HS-5 (cell line): ENCODE results near the gene APLP2.
"Not testable (repeated sequence)": the region's sequence is repeated elsewhere in the genome, so short reads cannot be mapped to it uniquely, and the experiment has no call there.

Experiments used
- DNase-seq: peaks from one replicate; pipeline ENCODE4 v3.0.0-alpha.2; 2012; ENCODE audit warnings: low read depth

Gene APLP2

GRCh38 chr11:130069659-130070108 lies at the start of gene APLP2:
Gene APLP2, plus strand, starts transcription at chr11:130069894. Its CDS starts 84 bp downstream, at chr11:130069978.
- DNase-seq: peak; percentile 65

DNA sequence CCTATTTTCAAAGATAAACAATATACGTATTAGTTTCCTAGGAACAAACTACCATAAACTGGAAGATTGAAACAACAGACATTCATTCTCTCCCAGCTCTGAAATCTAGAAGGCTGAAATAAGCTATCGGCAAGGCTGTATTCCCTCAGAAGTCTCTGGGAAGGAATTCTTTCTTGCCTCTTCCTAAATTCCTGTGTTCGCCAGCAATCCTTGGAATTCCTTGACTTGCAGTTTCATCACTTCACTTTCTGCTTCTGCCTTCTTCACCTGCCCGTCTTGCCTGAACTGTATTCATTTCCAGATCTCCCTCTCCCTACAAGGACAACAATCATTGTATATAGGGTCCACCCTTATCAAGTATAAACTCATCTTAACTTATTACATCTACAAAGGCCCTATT lies 49.4 kb upstream of the APLP2 start:
- no peak for DNase-seq

DNA sequence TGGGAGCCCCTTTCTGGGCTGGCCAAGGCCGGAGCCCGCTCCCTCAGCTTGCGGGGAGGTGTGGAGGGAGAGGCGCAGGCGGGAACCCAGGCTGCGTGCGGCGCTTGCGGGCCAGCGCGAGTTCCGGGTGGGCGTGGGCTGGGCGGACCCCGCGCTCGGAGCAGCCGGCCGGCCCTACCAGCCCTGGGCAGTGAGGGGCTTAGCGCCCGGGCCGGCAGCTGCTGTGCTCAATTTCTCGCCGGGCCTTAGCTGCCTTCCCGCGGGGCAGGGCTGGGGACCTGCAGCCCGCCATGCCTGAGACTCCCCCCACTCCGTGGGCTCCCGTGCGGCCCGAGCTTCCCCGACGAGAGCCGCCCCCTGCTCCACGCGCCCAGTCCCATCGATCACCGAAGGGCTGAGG lies 48.1 kb upstream of the APLP2 start:
- not testable (repeated sequence) for DNase-seq

DNA sequence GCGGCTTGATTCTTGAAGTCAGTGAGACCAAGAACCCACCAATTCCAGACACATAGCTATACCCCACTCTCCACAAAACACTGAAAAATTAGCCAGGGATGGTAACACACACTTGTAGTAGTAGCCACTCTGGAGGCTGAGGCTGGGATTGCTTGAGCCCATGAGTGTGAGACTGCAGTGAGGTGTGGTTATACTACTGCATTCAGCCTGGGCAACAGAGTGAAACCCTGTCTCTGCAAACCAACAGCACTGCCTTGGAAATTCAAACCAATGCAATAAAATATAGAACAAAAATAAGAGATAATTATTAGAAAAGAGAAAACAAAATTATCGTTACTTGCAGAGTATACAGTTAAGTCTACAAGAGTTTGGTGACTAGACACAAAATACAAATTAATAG lies 46.9 kb upstream of the APLP2 start:
- DNase-seq: no peak

DNA sequence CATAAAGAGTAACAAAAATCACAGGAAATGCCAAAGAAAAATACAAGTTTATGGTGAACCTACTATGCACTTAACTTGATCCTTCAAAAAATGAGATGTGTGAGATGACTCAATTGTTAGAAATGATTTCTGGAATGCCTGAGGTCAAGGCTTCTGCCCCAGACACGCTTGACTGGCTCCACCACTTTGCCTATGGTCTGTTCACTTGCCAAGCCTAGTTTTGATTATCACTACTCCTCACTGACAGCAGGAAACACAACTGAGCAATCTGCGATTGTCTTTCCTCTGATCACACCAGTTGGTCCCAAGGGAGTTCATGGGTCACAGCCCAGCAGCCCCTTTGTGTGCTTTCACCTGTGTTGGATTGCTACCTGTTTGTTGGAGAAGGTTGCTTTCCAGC lies 46.5 kb upstream of the APLP2 start:
- DNase-seq: peak; percentile 57

DNA sequence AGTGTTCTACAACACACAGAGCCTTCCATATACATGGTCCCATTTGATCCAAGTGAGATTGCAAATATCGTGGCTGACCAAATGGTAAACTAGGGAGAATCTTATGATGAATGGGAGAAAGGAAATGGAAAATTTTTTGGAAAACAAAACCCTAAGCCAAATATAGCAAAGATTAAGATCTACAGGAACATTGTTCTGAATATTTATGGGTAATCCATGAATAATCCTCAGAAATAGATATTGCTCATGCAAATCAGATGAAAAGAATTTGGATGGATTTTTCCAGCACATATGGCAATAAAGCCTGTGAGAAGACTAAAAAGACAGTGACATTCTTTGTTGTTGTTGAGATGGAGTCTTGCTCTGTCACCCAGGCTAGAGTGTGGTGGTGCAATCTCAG lies 45.3 kb upstream of the APLP2 start:
- DNase-seq: no peak

DNA sequence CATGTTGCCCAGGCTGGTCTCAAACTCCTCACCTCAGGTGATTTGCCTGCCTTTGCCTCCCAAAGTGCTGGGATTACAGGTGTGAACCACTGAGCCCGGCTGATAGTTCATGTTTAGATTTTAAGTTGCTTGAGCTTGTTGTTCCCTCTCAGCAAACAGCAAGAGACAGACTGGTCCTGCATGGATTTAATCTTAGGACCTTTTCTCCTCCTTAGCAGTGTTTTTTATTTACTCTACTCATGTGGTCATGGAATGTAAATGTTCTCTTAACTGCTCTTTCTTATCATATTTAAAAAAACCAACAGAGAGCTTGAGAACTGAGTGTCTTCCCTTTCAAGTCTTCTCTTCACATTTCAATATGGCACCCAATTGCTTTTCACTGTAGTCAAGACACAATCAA lies 44.3 kb upstream of the APLP2 start:
- DNase-seq: no peak

DNA sequence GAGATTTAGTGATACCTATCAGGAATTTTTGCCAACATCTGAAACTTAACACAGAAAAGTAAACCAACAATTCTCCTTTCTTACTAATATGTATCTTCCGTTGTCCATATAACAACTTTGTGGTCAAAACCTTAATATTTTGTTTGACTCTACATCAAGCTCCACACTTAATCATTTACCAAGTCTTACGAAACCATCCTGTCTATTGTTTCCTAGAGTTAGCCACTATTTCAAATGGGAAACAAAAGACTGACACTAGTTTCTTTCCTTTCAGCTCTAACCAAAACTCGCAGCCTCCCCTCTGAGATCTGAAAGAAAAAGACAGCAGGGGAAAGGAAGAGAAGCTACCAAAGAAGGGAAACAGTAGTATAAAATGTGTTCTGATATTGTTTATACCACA lies 40.6 kb upstream of the APLP2 start:
- DNase-seq: no peak

DNA sequence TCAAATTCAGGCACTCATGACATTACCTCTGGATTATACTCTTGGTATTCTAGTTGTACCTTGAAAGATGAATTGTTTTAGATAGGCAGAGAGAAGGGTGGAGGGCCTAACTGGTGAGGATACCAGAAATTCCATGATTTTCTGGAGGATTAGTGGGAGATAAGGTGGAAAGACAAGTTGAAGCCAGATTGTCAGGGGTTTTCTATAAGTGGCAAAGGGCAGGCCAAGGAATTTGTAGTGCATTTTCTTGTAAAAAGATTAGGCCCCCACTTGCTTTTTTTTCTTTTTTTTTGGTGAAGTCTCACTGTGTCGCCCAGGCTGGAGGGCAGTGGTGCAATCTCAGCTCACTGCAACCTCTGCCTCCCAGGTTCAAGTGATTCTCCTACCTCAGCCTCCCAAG lies 38.6 kb upstream of the APLP2 start:
- no peak for DNase-seq

DNA sequence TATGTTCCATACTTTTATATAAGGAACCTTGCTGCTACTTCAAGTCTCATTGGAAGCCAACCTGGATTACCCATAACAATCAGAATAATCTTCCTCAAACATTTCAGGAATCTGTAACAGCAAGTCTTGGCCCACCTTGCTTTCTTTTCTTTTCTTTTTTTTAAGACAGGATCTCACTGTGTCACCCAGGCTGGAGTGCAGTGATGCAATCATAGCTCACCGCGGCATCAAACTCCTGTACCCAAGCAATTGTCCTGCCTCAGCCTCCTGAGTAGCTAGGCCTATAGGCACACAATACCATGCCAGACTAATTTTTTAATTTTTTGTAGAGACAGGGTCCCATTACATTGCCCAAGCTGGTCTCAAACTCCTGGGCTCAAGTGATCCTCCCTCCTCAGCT lies 37.7 kb upstream of the APLP2 start:
- DNase-seq: no peak

DNA sequence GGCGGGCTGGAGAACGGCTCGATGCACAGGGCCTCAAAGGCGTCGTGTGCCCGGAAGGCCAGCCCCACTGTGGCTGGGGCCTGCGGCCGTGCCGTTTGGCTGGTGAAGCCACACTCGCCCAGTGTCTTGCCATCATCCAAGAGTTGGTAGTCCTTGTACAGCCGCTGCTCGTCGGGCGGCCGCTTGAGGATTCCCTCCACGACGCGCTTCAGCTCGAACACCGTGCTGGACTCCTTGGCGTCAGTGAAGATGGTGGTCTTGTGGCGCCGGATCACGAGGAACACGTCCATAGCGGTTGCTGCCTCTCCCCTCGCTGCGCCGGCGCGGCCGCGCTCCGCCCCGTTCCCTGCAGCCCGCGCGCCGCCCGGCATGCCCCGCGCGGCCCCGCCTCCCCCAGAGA lies 36.8 kb upstream of the APLP2 start:
- no peak for DNase-seq

- DNase-seq: no peak
Observed at GRCh38 chr11:130034236-130034635, 35.5 kb upstream of the APLP2 start.

DNA sequence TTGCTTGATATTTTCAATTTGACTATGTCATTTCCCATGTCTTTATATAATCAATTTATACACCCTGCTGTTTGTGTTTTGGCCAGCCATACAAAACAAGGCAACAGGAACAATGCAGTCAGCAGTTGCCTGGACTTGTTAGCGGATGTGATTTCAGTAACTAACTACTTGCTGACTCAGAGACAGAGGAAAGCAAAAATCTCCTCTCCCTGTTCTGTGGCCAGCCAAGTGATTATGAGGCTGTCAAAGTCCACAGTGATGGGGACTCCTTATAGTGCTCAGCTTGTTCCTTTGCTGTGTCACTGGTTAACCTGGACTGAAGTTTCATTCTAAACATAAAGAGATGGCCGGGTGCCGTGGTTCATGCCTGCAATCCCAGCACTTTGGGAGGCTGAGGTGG lies 32.6 kb upstream of the APLP2 start:
- DNase-seq: no peak

DNA sequence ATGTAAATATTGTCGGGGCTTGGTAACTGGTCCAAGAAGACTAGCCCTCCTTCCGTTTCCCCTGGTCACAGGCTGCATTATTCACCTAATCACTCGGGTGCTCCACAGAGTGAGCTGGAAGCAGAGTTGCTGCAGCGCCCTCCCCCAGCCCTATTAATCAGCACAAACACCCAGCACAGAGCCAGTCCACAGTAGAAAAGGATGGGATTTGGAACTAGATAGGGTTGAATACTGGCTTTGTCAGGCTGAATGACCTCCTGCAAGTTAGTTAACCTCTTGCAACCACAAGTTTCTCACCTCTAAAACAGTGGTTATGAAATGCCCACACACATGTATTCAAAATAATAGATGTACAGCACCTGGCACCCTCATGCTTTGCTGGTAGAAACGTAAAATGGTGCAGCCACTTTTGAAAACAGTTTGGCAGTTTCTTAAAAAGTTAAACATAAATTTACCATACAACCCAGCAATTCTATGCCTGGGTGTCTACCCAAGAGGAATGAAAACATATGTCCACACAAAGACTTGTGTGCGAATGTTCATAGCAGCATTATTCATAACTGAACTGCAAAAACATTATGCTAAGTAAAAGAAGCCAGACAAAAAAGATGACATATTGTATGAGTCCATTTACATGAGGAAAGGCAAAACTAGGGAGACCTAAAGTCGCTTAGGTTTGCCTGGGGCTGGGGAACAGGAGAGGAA lies 31.7 kb upstream of the APLP2 start:
- no peak for DNase-seq

GRCh38 chr11:130040281-130040940 lies 29.3 kb upstream of the APLP2 start:
- DNase-seq: no peak

DNA sequence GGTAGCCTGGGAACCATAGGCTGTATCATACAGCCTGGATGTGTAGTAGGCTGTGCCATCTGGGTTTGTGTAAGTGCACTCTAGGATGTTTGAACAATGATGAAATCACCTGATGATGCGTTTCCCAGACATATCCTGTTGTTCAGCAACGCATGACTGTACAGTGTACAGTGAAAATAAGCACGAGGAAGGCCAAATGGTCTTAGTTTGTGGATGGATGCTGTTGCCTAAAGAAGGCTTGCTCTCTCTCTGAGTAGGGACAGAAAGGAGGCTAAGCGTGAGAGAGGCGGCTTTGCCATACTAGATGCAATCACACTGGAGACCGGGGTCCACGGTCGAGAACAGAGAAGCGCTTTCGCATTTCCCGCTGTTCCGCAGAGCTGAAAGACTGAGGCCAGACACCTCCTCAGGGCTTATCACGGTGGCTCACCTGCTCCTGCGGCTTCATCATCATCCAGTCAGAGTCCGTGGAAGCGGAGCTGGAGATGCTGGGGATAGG lies 27.6 kb upstream of the APLP2 start:
- peak; percentile 68 for DNase-seq

GRCh38 chr11:130043575-130043974 lies 26.1 kb upstream of the APLP2 start:
- no peak for DNase-seq

GRCh38 chr11:130047141-130047540 lies 22.6 kb upstream of the APLP2 start:
- no peak for DNase-seq

- DNase-seq: no peak
Observed at GRCh38 chr11:130049328-130049771, 20.3 kb upstream of the APLP2 start.

- no peak for DNase-seq
Observed at GRCh38 chr11:130050257-130050656, 19.4 kb upstream of the APLP2 start.

DNA sequence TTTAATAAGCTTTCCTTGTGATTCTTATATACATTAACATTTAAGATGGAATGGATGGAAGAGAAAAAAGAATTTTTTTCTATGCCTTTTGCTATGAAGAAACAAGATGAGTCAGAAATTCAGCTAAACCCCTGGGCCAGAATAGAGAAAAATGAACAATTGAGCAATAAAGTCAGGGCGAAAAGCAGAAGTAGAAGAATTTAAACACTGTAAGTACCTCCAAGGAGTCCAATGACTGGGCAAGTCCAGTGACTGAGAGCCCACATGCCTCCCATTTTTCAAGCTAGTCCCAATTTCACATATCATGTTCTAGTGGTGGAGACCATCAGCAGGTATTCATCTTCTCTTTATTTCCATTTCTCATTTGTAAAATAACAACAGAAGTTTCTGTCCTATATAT lies 18.6 kb upstream of the APLP2 start:
- no peak for DNase-seq

GRCh38 chr11:130052567-130052966 lies 17.1 kb upstream of the APLP2 start:
- DNase-seq: no peak

DNA sequence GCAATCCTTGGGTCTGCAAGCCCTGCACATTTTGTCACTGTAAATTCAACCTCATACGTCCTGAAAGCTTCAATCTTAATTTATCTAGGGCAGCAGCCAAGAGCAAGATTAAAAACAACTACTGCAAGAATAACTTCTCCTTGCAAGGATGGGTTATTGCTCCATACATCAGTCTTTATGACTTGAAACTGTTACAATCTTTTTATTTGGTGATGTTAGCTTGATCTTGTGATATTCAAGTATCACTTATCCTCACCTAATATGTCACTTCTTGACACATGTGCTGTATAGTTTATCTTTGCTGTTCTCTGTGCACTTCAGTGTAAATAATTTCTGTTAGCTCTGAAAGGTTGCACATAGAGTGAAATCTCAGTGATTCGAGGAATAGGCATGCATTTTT lies 14.7 kb upstream of the APLP2 start:
- DNase-seq: no peak

DNA sequence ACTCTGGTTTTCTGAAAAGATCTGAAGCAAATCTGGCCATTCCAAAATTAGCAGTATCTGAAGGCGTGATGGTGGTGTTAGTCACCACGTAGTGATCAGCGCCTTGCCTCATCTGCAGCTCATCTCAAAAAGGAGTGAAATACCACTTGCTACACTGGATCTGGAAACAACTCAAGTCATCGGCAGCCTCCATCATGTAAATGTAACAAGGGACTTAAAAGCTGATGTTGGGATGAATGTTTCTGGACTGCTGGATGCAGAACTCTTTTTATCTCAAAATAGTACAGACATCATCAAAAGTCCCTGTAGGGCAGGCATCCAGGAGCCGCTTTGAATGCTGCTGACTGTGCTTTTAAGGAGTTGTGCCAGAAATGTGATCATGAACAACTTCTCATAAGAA lies 14.1 kb upstream of the APLP2 start:
- DNase-seq: no peak
